ENCODE measurements around the gene NDUFA12.

Gene NDUFA12

GRCh38 chr12:95016120-95016519, 12.6 kb upstream of the NDUFA12 start:
- no peak for DNase-seq (ENCODE audit: extremely low spot score)
- CTCF ChIA-PET, result interaction anchor here (0.8 to 1.4 kb wide), 4 partner anchors 10 to 141 kb away, joined by 3 to 5 read pairs (median 3); no protein-coding TSS in a partner anchor
- POLR2A ChIA-PET, result no interaction called here
- no peak for TF ChIP-seq CTCF (IDR thresholded peaks at IDR 0.05; ENCODE audit: control extremely low read depth, extremely low read depth, low read depth, missing control alignments)

DNA sequence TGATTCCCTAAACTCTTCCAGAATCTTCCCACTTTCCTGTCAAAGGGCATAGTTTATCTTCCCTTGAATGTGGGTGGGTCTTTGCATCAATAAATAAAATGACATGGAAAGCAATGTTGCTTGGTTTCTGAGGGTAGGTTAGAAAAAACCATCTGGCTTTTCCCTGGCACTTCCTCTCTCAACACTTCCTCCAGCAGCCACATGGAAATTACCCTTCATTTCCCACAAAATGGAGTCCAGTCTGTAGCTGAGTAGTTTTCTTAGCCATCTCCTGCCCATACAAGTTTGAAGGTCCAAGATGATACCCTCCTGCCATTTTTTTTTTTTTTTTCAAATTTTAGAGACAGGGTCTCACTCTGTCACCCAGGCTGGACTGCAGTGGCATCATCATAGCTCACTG, 11.1 kb upstream of the NDUFA12 start:
- TF ChIP-seq CTCF (IDR thresholded peaks at IDR 0.05; ENCODE audit: control extremely low read depth, extremely low read depth, low read depth, missing control alignments), result no peak
- POLR2A ChIA-PET, result interaction anchor here (0.7 kb wide), 1 partner anchor 22 kb away, joined by 8 read pairs; no protein-coding TSS in a partner anchor
- CTCF ChIA-PET, result interaction anchor here (1.0 to 1.1 kb wide), 2 partner anchors 35 to 59 kb away, joined by 3 read pairs; partner anchors contain the start of gene NR2C1
- DNase-seq (ENCODE audit: extremely low spot score), result no peak

GRCh38 chr12:95006206-95006605, 2.7 kb upstream of the NDUFA12 start:
- no peak for DNase-seq (ENCODE audit: extremely low spot score)
- no peak for TF ChIP-seq CTCF (IDR thresholded peaks at IDR 0.05; ENCODE audit: control extremely low read depth, extremely low read depth, low read depth, missing control alignments)
- ChIA-PET POLR2A (no interaction called here), CTCF (no interaction called here)

DNA sequence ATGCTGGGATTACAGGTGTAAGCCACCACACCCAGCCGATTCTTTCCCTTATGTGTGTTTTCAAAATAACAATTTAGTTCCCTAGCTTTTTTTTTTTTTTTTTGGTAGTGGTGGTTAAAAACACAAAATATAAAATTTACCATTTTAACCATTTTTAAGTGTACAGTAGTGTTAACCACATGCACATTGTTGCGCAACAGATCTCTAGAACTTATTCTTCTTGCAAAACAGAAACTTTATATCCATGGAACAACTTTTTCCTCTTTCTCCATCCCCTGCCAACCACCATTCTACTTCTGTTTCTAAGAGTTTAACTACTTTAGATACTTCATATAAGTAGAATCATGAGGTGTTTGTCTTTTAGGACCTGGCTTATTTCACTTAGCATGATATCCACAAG, 1.1 kb upstream of the NDUFA12 start:
- ChIA-PET POLR2A (no interaction called here), CTCF (interaction anchor here (1.3 to 1.5 kb wide), 3 partner anchors 9 to 14 kb away, joined by 3 to 9 read pairs (median 5); no protein-coding TSS in a partner anchor)
- TF ChIP-seq CTCF (IDR thresholded peaks at IDR 0.05; ENCODE audit: control extremely low read depth, extremely low read depth, low read depth, missing control alignments), result no peak
- no peak for DNase-seq (ENCODE audit: extremely low spot score)

DNA sequence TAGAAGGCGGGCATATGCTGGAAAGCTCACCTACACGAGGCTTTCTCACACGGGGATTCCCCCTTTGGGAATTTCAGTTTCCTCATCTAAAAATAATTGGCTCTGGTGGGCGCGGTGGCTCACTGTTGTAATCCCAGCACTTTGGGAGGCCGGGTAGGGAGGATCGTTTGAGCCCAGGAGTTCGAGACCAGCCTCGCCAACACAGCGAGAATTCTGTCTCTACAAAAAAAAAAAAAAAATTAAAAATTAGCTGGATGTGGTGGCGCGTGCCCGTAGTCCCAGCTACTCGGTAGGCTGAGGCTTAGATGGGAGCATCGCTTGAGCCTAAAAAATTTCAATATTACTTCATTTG, 400 bp upstream of the NDUFA12 start:
- no peak for TF ChIP-seq CTCF (IDR thresholded peaks at IDR 0.05; ENCODE audit: control extremely low read depth, extremely low read depth, low read depth, missing control alignments)
- CTCF ChIA-PET, result interaction anchor here (0.7 to 1.5 kb wide), 8 partner anchors 8 to 173 kb away, joined by 3 to 9 read pairs (median 3); no protein-coding TSS in a partner anchor
- POLR2A ChIA-PET, result interaction anchor here (0.6 to 1.0 kb wide), 2 partner anchors 14 to 318 kb away, joined by 4 to 6 read pairs; no protein-coding TSS in a partner anchor
- DNase-seq (ENCODE audit: extremely low spot score), result no peak

- ChIA-PET CTCF (interaction anchor here (1.3 to 1.5 kb wide), 2 partner anchors 16 to 47 kb away, joined by 3 read pairs; no protein-coding TSS in a partner anchor), POLR2A (no interaction called here)
- no peak for TF ChIP-seq CTCF (IDR thresholded peaks at IDR 0.05; ENCODE audit: control extremely low read depth, extremely low read depth, low read depth, missing control alignments)
Observed at GRCh38 chr12:95002754-95003153, 743 bp downstream of the NDUFA12 start.

More at GRCh38 chr12:95002754-95003153, 743 bp downstream of the NDUFA12 start:
- no peak for DNase-seq (ENCODE audit: extremely low spot score)

All from GM10248 (cell line).